GM12878 (cell line): ENCODE data around the gene CTXN1. TPM values are rescaled to one million over a fixed set of nuclear protein-coding genes. Genes with fewer than 3 reads are reported as not detected.
A peak's percentile ranks its signal among the peaks of the same experiment; 100 is the strongest.

ENCODE experiments used
- ATAC-seq: fragments of 200-7000 bp; cut with Tn5 transposase; 3 replicates; pipeline ENCODE4 v1.9.1; 2020; ENCODE audit warnings: mild to moderate bottlenecking, moderate library complexity
- BruUV-seq: library from RNA; stranded (reverse); fragments of 400-500 nt; replicated peaks from 2 replicates; lab custom pipeline; 2021; lab: Mats Ljungman, UMichigan
- CTCF ChIA-PET: fragments of 300-600 bp; sonication (Branson Sonifier 250); formaldehyde crosslinking; extraction: SDS; loops from one replicate; lab custom pipeline; 2021; ENCODE audit warnings: inconsistent platforms; lab: Yijun Ruan, JAX
- POLR2A ChIA-PET: fragments of 350-600 bp; formaldehyde crosslinking; extraction: SDS; loops from one replicate; lab custom pipeline; 2021; ENCODE audit warnings: inconsistent platforms; lab: Charles Lee
- RAD21 ChIA-PET: fragments of 300-600 bp; sonication (Branson Sonifier 250); formaldehyde crosslinking; loops from one replicate; lab custom pipeline; 2023; ENCODE audit warnings: antibody characterized with exemption; ENCODE audit not compliant: unreplicated experiment; lab: Charles Lee
- SMC1A ChIA-PET: fragments of 300-600 bp; sonication (Branson Sonifier 250); formaldehyde crosslinking; loops from one replicate; lab custom pipeline; 2023; ENCODE audit not compliant: unreplicated experiment, uncharacterized antibody; lab: Charles Lee
- DNase-seq: peaks from one replicate; pipeline ENCODE4 v3.0.0-alpha.2; 2011; ENCODE audit warnings: low read depth, low spot score
- FAIRE-seq: peaks from 3 replicates; lab custom pipeline; 2011; peaks lifted over from hg19 to GRCh38; lab: Jason Lieb, UNC
- H2AFZ ChIP-seq: 2 replicates; pipeline ENCODE4 v1.6.0; 2011; ENCODE audit warnings: low read depth, low read length, control low read depth; ENCODE audit not compliant: control insufficient read depth
- H3K27ac ChIP-seq: 2 replicates; pipeline ENCODE4 v1.5.1; 2011; ENCODE audit warnings: control low read depth; ENCODE audit not compliant: control insufficient read depth, insufficient read depth
- H3K27me3 ChIP-seq, 2 experiments: replicated peaks in 1 of 2; 2 replicates each; pipeline versions ENCODE4 v1.6.0 to v1.6.1; 2011; ENCODE audit warnings: low read length in 1 of 2; ENCODE audit not compliant: control insufficient read depth in 2 of 2, insufficient read depth in 2 of 2
- H3K36me3 ChIP-seq, 2 experiments: 2 replicates each; pipeline ENCODE4 v1.5.1; 2011; ENCODE audit warnings: low read length in 1 of 2; ENCODE audit not compliant: control insufficient read depth in 2 of 2, insufficient read depth in 2 of 2
- H3K4me1 ChIP-seq: 2 replicates; pipeline ENCODE4 v1.6.1; 2011; ENCODE audit warnings: mild to moderate bottlenecking, low read length, moderate library complexity, mixed read lengths; ENCODE audit not compliant: control insufficient read depth, insufficient read depth
- H3K4me2 ChIP-seq: 2 replicates; pipeline ENCODE4 v1.6.0; 2011; ENCODE audit warnings: control low read depth; ENCODE audit not compliant: control insufficient read depth, insufficient read depth
- H3K4me3 ChIP-seq: fragments of 200-600 bp; sonication (generic); 2 replicates; pipeline ENCODE4 v1.5.1; 2016
- H3K79me2 ChIP-seq: 2 replicates; pipeline ENCODE4 v1.6.0; 2011; ENCODE audit warnings: low read length; ENCODE audit not compliant: control insufficient read depth, insufficient read depth
- H3K9ac ChIP-seq: 2 replicates; pipeline ENCODE4 v1.8.0; 2011; ENCODE audit warnings: low read length, control low read depth, mixed read lengths; ENCODE audit not compliant: control insufficient read depth, insufficient read depth
- H3K9me3 ChIP-seq: replicated peaks from 3 replicates; pipeline ENCODE4 v1.5.1; 2011; ENCODE audit warnings: mild to moderate bottlenecking, low read length; ENCODE audit not compliant: control insufficient read depth, insufficient read depth
- H4K20me1 ChIP-seq: 2 replicates; pipeline ENCODE4 v1.6.0; 2011; ENCODE audit not compliant: control insufficient read depth, insufficient read depth
- CBFB ChIP-seq: IDR thresholded peaks from 2 replicates; pipeline ENCODE4 v1.6.1; 2016; ENCODE audit warnings: antibody characterized with exemption, low read depth
- CBX3 ChIP-seq: fragments of 200-600 bp; sonication (generic); IDR thresholded peaks from 2 replicates; pipeline ENCODE4 v1.6.1; 2016; ENCODE audit warnings: low read depth, borderline replicate concordance
- CTCF ChIP-seq, 3 experiments: IDR thresholded peaks in 2 of 3; conservative IDR thresholded peaks in 1 of 3; 2 replicates each; pipeline ENCODE4 v1.5.1; 2011; ENCODE audit warnings: low read depth in 3 of 3, low read length in 3 of 3, mild to moderate bottlenecking in 3 of 3, control low read depth in 2 of 3, moderate library complexity in 2 of 3, inconsistent platforms in 1 of 3, mixed read lengths in 1 of 3; ENCODE audit not compliant: control insufficient read depth in 2 of 3, insufficient read depth in 1 of 3; ENCODE audit errors: extremely low read depth in 1 of 3
- CUX1 ChIP-seq: IDR thresholded peaks from 2 replicates; pipeline ENCODE4 v1.6.1; 2012; ENCODE audit warnings: improper control_type of control experiment, low read depth, low read length; ENCODE audit not compliant: insufficient replicate concordance
- FOS ChIP-seq: IDR thresholded peaks from 3 replicates; pipeline ENCODE4 v1.6.1; 2011; ENCODE audit warnings: borderline replicate concordance; ENCODE audit not compliant: insufficient read length; ENCODE audit errors: extremely low read depth
- IKZF1 ChIP-seq: fragments of 450-650 bp; conservative IDR thresholded peaks from 2 replicates; pipeline ENCODE4 v1.6.1; 2017; ENCODE audit warnings: antibody characterized with exemption, mild to moderate bottlenecking
- MAX ChIP-seq: IDR thresholded peaks from 2 replicates; pipeline ENCODE4 v1.6.1; 2012; ENCODE audit warnings: low read depth, low read length, improper control_type of control experiment
- PAX8 ChIP-seq: fragments of 450-650 bp; IDR thresholded peaks from 2 replicates; pipeline ENCODE4 v1.6.1; 2017; ENCODE audit warnings: mild to moderate bottlenecking, moderate library complexity
- RAD21 ChIP-seq: IDR thresholded peaks from 2 replicates; pipeline ENCODE4 v1.6.1; 2011; ENCODE audit warnings: mild to moderate bottlenecking, low read depth, low read length, moderate library complexity; ENCODE audit not compliant: insufficient read depth
- STAT3 ChIP-seq: IDR thresholded peaks from 2 replicates; pipeline ENCODE4 v1.6.1; 2011; ENCODE audit warnings: low read depth, low read length, improper control_type of control experiment
- TARDBP ChIP-seq: IDR thresholded peaks from 2 replicates; pipeline ENCODE4 v1.6.1; 2016; ENCODE audit warnings: borderline replicate concordance
- USF1 ChIP-seq: IDR thresholded peaks from 2 replicates; pipeline ENCODE4 v1.6.1; 2011; ENCODE audit warnings: borderline replicate concordance, low read depth, mild to moderate bottlenecking, moderate library complexity, mixed read lengths, low read length; ENCODE audit not compliant: insufficient read depth; ENCODE audit errors: extremely low read length
- YBX1 ChIP-seq: fragments of 450-650 bp; IDR thresholded peaks from 2 replicates; pipeline ENCODE4 v1.6.1; 2016; ENCODE audit warnings: antibody characterized with exemption
- WGBS: methylation state at CpG from one replicate; pipeline ENCODE4 v1.1.6; 2016; ENCODE audit warnings: low lambda C conversion rate; ENCODE audit not compliant: insufficient replicate concordance, insufficient coverage; ENCODE audit errors: missing lambda C conversion rate; 5-methylcytosine and 5-hydroxymethylcytosine counted together
- in situ Hi-C: fragments of 300-500 bp; cut with MboI; formaldehyde crosslinking; loops from 9 replicates; pipeline ENCODE4 v1.14.3; 2018; ENCODE audit warnings: mixed read lengths
- intact Hi-C: fragments of 100-400 bp; cut with micrococcal nuclease; formaldehyde crosslinking; loops from one replicate; pipeline ENCODE4 v1.14.2; 2022; ENCODE audit not compliant: unreplicated experiment
- polyA plus RNA-seq, 11 experiments: library from polyadenylated mRNA; depleted of rRNA in 4 of 11; unstranded in 6 of 11; stranded (reverse) in 5 of 11; fragments of >200 nt; fragmentation: Nextera tagmentation in 4 of 11; fragmentation: Illumina TruSeq in 1 of 11; extraction: Ambion mirVana in 4 of 11; extraction: Trizol in 1 of 11; gene quantifications; 1 replicate in 1 of 11; 2 replicates in 10 of 11; pipeline versions ENCODE4 v1.2.1 to v1.2.3, GENCODE V29; 2011 to 2016; ENCODE audit warnings: inconsistent platforms in 2 of 11, missing spikeins in 2 of 11, low read depth in 1 of 11
- total RNA-seq, 4 experiments: library from RNA; depleted of rRNA in 3 of 4; stranded (reverse); fragments of >200 nt in 3 of 4; fragmentation: Illumina TruSeq in 1 of 4; extraction: Trizol in 1 of 4; gene quantifications; 2 replicates each; pipeline versions ENCODE4 v1.2.1 to v1.2.3, GENCODE V29; 2013 to 2021

CTXN1 gene
- total and polyA plus RNA-seq, 10 of the 15 experiments (the other 5 are each of a cell fraction or from before 2014, with no cell fraction given): 0.04 to 1.0 (median 0.38) TPM; not detected in 4

- TF ChIP-seq USF1: no peak
- TF ChIP-seq RAD21: 0 out of 2 replicates have a peak, but pooled peaks have one; percentile 7
- no peak for TF ChIP-seq YBX1
- TF ChIP-seq CBX3: no peak
- TF ChIP-seq CTCF (IDR thresholded peaks at IDR 0.05 in 2 of 3, conservative IDR thresholded peaks at IDR 0.05 in 1 of 3; ENCODE audit: control insufficient read depth in 2 of 3, extremely low read depth in 1 of 3, insufficient read depth in 1 of 3, low read depth in 3 of 3, low read length in 3 of 3): peak in 2 of 3 experiments; percentile 30 to 39; a peak in 2 of 6 replicates
- no peak for TF ChIP-seq STAT3
Measured at GRCh38 chr19:7933411-7933810, 7.5 kb upstream of the CTXN1 start (continued).

- intact Hi-C loops (no loop called here), in situ Hi-C loops (no loop called here)
- no peak overlapping the region for H3K4me2 ChIP-seq
- H3K36me3 ChIP-seq: peaks cover 13 to 45% of the 10 kb centered on the region in 2 experiments; a peak in 3 of 4 replicates
- H3K79me2 ChIP-seq: no peaks in the 10 kb centered on the region
- no peaks in the 10 kb centered on the region for H3K27me3 ChIP-seq
- no peak overlapping the region for H3K9ac ChIP-seq
- no peak overlapping the region for H3K4me3 ChIP-seq
- no peak overlapping the region for H3K27ac ChIP-seq
- ATAC-seq (no peak), DNase-seq (no peak), FAIRE-seq (no peak)
- no TSS peak for BruUV-seq
- ChIA-PET RAD21 (no interaction called here), CTCF (no interaction called here), POLR2A (no interaction called here), SMC1A (no interaction called here)
- no peaks in the 10 kb centered on the region; the same call in 1 of the 2 replicates for H3K4me1 ChIP-seq
- no peaks in the 10 kb centered on the region for H3K9me3 ChIP-seq
- WGBS: 90% methylated on average over 10 of the region's 10 CpGs
- H4K20me1 ChIP-seq: no peaks in the 10 kb centered on the region; the same call in 1 of the 2 replicates
- no peak overlapping the region for H2AFZ ChIP-seq
- no peak for TF ChIP-seq FOS
- no peak for TF ChIP-seq CBFB
- TF ChIP-seq MAX: no peak
- no peak for TF ChIP-seq CUX1
- no peak for TF ChIP-seq PAX8
- TF ChIP-seq CBX3: no peak
- no peak for TF ChIP-seq USF1
- no peak for TF ChIP-seq TARDBP
- TF ChIP-seq IKZF1: no peak
Measured at GRCh38 chr19:7932930-7933300, 7.0 kb upstream of the CTXN1 start.
